Activated CD4-positive, alpha-beta T cell treated with anti-CD3 and anti-CD28 coated beads, Interleukin-2, amount 50 U/mL, for 4 hours (primary cell): ENCODE results near the gene USP43.

ENCODE experiments used
- DNase-seq, 2 experiments: peaks; one replicate each; pipeline ENCODE4 v3.0.0-alpha.2; 2020

Gene USP43

DNA sequence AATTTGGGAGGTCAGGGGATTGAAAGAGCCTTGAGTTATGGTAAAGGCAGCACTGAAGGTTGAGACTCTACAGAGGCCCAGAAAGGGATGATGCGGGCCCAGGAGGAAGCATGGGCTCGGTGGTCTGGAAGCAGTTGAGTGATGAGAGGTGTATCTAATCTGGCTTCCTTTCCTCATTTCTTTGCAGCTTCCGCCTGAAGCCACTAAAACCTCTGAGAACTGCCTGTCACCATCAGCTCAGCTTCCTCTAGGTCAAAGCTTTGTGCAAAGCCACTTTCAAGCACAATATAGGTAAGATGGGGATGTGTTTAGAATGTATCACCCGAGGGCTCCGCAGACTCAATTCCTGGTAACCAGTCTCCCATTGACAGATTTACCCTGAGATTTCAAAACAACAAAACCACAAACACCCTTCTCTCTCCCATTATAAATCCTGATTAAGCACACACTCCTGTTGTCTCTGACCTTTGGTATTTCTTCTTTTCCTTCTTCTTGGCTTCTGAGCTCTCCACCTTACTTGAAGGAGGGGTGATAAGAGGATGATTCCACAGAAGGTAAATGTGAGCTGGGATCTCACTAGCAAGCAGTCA is 21.2 kb downstream of the USP43 start:
- no peak for DNase-seq

DNA sequence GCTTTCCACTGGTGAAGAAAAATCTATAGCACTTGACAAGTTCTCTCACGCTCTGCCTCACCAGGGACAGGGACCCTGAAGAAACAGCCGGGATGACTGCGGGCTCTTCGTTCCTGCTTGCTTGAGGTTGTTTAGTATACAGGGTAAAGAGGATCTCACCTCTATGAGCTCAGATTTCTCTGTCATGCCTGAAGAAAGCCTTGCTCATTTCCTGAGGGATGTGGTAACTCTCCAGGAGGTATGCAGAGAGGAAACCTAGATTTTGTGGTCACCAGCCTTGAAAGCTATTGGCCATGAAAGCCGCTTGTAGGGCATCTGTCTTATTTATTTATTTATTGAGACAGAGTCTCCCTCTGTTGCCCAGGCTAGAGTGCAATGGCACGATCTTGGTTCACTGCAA is 23.2 kb downstream of the USP43 start:
- no peak for DNase-seq

DNA sequence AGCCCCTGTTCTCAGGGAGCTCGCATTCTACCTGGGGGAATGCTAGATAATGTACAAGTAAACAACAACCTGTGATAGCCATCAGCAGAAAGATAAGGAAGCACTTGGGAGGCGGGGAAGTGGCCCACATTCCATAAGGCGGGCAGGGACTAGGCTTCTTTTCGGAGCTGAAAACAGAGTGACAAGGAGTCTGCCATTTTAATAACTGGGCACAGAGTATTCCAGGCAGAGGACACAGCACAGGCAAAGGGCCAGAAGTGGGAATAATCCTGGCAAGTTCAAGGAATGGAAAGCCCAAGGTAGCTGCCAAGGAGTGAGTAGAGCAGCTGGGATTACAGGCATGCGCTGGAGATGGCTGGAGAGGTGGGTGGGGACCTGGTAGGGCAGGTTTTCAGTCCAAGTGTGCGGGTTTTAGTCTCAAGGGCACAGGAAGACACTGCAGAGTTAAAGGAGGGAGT is 24.3 kb downstream of the USP43 start:
- DNase-seq, result no peak

DNA sequence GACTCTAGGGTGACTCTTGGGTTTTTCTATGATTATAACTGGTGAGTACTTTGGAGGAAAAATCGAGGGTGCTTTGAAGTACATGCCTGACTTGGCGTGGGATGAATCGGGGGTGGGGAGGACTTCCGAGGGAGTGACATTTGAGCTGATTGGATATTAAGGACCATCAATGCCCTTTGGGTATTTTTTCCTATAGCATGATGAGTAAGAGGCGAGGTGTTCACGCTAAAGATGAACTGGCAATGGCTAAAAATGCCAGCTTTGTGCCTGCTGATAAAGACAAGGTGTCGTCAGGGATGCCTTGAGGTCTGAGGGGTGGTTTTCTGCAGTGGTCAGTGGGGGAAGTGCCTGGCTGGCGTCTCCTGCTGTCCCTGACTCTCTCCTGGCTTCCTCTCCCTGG is 25.3 kb downstream of the USP43 start:
- DNase-seq, result no peak

DNA sequence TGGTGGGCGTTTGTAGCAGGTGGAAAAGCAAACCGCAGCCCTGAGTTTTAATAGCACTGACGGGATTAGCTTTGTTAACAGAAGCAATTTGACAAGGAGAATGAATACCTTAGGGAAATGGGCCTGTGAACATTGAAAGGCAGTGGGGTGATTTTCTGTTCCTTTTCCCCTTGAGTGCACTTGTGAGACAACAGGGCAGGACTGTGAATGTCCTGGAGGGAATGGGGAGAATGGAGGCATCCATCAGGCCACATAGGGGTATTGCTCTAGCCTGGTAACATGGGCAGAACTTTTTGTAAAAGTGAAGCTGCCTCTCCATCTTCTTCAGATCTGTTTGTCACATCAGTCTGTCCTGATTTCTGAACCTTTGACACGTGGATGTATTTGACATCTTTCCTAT is 26.2 kb downstream of the USP43 start:
- no peak for DNase-seq

DNA sequence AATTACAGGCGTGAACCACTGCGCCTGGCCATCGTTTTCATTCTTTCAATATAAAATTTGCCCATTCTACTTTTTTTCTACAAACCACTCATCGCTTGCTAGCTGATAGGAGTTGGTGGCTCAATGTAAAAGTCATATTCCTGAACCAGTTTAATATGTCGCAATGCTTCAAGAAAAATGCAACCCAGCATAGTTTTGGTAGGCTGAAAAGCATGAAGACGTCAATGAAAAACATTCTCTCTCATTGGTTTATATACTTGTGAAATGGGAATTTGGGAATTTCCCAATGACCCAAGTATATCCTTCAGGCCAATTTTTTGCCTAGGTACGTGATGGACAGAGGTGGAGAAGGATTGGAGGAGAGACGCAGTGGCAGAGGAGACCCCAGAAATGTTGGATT is 26.9 kb downstream of the USP43 start:
- DNase-seq, result no peak

DNA sequence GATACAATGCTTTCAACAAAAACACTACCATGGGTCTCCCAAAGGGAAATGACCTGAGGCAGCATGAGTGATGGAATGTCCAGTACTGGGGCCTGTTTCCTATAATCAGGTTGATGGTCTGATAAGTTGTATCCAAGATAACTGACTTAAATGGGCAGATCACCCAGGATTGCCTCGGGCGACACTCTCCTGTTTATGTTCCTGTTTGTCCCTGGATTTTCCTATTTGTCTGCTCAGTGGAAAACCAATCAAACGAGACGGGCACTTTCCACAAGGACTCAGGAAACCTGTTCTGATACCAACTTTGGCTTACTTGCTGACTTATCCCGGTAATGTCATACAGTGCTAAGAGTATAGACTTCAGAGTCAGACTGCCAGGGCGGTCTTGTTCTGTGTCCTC is 27.4 kb downstream of the USP43 start:
- DNase-seq, result no peak

DNA sequence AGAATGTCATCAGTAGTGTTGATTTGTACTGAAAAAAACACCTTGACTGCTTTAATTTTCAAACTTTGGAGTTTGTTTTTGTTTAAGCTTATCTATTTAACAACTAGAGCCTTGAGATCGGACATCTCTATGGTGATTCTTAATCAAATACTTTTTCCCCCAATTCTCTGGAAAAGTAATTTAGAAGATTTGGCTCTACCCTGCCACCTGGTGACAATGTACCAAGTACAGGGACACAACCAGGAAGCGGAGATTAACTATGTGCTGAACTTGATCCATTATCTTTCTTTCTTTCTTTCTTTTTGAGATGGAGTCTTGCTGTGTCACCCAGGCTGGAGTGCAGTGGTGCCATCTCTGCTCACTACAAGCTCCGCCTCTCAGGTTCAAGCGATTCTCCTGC is 30.8 kb downstream of the USP43 start:
- DNase-seq, result no peak

DNA sequence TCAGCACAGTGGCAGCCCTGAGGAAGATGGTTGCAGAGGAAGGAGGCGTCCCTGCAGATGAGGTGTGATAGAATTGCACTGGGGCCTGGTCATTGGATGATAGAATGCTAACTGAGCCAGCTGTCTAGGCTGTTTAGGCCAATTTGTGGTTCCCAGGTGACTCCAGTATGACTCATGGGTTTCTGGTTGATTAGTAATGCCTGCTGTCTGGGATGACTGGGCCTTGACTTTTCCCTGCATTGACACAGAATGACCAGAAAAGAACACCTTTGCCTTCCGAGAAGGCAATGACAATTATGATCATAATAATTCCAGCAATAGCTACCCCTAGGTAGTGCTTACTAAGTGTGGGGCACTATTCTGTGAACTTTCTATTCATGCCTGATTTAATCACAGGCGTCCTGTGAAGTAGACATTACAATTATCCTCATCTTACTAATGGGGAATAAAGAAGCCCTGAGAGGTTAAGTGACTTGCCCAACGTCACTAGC is 31.5 kb downstream of the USP43 start:
- no peak for DNase-seq

DNA sequence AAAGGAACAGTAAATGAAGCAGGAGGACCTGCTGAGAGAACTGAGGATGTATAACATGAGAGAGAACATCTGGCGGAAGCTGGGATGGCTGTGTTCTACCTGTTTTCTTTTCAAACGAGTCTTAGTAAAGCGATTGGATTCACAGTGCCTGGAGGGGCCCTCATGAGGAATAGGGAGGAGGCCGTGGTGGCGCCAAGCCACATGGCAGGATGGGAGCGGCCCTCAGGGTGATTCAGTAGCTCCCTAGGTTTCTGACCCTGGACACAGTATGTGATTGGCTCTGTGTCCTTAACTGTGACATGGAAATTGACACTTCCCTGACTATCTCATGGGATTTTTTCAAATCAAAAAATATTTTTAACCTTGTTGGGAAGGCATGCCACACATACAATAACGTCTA is 32.1 kb downstream of the USP43 start:
- DNase-seq, result no peak

DNA sequence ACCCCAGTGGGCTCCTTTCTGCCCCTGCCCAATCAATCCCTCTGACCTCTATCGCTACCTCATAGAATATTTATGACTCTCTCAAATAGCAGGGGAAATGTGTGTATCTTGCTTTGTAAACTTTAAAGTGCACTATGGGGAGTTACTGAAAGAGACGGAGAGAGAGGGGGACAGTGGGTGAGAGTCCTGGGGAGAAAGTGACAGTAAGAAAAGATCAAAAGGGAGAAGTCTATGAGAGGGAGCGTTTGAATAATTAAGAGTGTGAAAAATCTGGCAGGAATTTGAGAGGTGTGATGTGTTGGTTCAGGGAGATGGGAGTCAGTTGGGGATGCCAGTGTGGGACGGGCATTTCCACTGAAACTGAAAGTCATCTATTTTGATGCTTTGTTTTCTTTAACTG is 32.6 kb downstream of the USP43 start:
- no peak for DNase-seq

DNA sequence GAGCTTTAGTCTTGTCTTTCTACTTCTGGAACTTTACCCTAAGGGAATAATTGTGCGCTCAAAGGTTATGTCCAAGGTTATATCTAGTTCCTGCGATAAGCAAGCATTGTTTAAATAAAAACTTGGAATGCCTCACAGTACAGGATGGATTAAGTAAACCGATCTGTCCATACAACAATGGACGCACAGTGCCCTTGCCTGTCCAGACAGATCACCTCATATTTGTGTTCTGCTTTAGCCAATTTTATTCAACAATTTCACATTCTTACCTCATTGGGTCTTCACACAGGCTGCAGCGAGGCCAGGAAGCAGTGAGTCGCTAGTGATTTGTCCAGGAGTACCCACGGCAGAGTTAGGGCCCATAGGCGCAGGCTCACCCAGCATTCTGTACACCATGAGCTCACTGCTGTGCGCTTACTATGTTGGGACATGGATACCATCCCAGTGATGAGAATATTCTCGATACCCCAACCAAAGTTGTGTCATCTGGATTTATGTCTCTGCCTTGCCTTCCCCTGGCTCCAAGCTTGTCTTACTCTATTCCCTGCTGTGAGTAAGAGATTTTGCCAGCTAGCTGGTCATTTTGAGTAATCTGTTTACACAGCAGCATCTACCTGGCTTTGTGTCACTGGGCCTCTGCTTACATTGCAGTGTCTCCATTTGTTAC is 39.8 kb downstream of the USP43 start:
- DNase-seq, result no peak

DNA sequence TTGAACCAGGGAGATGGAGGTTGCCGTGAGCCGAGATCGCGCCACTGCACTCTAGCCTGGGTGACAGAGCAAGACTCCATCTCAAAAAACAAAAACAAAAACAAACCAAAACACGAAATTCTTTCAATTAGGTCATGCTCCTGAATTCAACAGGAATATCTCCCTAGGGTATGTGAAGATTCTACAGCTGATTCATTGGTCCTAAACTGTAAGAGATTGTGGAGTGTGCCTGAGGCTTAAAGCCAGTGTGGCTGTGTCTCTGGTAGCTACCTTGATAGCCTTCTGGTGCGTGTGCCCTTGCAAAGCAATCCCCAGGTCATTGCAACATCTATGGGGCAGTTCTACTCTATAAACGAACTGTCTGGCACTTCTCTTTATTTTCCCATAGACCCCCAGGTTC is 48.4 kb downstream of the USP43 start:
- no peak for DNase-seq

DNA sequence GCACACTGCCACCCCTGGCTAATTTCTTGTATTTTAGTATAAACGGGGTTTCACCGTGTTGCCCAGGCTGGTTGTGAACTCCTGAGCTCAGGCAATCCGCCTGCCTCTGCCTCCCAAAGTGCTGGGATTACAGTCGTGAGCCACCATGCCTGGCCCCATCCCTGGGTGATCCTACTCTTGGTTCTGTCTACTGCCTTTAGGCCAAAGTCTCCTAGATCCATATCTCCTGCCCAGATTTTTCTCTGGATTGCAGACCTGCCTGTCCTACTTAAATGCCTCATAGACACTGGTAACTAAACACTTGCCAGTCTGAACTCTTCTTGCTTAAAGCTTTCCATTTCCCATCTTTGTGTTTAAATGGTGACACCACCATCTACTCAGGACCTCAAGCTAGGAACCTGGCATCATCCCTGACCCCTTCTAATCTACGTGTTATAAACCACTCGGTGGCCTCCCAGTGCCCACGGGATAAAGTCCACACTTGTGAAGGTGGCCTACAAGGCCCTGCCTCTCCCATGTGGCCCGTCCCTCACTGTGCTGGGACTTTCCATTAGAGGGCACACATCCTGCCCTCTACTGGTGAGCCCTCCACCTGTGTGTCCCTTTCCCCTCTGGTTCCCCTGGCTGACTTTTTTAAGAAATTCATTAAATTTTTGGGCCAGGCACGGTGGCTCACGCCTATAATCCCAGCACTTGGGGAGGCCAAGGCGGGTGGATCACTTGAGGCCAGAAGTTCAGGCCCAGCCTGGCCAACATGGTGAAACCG is 51.1 kb downstream of the USP43 start:
- DNase-seq, result no peak

DNA sequence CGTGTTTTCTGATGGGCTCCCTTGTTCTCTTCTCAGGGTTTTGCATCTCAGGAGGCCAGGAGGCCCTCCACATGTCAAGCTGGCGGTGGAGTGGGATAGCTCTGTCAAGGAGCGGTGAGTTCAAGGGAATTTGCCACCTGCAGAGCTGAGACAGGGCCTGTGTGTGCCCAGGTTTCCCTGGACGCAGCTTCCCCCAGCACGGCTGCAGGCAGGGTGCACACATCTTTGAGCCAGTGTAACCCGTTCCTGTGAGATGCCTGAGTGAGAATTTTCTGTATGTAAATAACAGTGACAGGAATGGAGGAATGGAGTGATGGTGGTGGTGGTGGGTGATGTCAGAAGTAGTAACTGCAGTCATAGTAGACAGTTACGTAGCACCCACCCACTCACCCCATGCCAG is 54.8 kb downstream of the USP43 start:
- no peak for DNase-seq

DNA sequence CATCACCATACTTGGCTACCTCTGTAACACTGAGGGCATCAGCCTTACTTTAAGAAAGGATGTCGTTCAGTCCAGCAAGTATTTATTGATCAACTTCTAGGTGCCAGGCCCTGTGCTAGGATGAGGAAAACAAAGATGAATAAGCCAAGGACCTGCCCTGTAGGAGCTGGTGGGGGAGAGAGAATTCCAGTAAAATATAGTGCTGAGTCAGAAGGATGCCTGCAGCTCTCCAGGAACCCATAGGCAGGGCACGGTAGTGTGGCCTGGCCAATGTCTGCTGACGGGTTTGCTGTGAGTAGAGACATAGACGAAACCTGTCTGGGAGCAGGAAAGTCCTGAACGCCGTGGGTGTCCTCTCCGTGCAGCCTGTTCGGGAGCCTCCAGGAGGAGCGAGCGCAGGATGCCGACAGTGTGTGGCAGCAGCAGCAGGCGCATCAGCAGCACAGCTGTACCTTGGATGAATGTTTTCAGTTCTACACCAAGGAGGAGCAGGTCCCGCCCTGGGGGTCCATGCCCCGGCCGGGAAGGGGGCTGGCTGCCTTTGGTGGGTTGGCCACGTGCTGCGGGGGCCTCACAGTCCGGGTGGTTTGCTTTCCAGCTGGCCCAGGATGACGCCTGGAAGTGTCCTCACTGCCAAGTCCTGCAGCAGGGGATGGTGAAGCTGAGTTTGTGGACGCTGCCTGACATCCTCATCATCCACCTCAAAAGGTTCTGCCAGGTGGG is 55.6 kb downstream of the USP43 start:
- DNase-seq, result no peak

DNA sequence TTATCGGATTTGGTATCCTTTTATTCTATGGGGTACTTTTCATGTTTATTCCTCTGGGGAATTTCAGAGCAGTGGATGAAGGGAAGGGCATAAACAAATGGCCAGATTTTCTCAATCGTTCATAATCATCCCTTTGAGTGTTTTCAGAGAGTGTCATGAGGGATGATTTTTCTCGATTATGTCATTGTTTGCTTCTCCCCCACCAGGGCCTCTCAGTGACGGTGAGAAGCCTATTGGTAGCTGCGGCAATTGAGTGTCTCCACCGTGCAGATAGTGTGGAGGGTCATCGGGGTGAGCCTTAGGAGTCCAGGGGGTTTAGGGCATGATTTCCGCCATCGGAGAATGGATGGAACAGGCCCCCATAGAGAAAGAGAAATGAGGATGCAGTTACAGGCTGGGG is 57.2 kb downstream of the USP43 start:
- DNase-seq, result no peak

DNA sequence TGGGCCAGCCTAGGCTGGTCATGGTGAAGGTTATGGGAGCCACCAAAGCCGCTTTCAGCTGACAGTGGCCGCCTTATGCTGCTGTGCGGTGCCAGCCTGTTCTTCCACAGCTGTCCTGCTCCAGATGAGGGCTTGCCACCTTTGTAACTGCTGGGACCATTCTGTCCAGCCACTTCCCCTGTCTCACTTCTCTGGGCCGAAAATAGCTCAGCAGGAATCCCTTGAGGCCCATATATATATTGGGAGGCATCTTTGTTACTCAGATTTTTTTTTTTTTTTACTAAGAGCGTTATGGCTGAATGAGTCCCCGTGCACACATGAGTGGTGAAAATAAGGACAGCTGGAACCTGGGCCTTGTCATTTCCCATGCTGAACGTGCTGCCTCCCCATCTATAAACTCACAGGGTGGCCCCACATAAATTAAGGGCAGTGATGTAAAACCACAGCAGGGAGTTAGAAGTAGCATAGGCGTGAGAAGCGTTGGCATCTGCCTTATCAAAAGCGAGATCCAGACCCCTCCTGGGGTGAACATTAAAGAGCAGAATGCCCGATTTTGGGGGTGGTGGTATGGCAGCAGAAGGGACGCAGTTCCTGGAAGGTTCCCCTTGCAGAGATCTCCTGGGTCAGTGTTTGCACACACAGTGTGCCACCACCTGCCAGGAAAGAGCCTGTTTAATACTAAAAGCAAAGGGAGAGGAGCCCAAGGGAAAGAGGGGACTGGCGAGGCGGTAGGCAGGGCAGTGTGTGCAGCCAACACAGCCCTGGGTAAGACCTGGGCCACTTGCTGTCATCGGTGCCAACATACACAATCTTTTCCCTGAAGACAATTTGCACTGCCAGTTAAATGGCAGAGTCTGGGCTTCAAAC is 57.8 kb downstream of the USP43 start:
- DNase-seq, result no peak

DNA sequence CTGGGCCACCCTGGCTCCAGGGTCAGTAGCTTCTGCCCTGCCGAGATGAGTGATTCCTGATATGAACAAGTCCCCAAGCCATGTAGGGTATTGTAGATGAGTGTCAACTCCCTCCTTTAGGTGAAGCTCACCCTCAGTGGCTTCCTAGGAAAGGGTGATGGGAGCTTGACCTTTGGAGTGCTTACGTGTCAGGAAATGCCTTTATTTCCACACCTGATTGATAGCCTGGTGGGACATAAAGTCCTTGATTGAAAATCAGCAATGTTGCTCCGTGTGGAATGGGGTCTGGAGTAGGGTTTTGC is 58.4 kb downstream of the USP43 start:
- DNase-seq, result no peak

DNA sequence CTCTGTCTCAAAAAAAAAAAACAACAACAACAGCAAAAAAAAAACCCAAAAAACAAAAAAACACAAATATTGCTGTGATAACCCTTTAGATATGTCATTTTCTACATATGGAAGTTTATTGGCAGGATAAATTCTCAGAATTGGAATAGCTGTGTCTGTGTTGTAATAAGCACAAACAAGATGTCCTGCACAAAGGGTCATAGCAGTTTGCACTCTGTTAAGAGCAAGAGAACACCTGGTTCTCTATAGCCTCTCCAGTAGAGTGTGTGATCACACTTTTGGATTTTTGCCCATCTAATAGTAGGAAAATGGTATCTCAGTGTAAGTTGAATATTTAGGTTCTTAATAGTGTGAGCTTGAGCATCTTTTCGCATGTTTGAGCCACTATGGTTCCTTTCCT is 60.4 kb downstream of the USP43 start:
- no peak for DNase-seq

DNA sequence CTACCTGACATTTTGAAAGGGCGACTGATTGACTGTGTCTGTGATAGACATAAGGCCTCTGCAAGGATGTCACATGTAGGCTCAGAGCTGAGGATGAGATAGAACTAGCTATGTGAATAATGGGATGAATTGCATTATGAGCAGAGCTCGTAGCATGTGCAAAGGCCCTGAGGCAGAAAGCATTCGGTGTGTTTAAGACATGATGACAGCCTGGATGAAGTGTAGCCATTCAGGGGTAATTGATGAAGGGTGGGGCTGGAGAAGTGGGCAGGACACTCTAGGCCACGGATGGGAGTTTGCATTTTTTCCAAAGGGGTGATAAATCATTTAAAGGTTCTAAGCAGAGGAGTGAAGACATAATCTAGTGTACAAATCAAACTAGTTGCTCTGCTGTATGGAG is 62.6 kb downstream of the USP43 start:
- DNase-seq, result no peak

DNA sequence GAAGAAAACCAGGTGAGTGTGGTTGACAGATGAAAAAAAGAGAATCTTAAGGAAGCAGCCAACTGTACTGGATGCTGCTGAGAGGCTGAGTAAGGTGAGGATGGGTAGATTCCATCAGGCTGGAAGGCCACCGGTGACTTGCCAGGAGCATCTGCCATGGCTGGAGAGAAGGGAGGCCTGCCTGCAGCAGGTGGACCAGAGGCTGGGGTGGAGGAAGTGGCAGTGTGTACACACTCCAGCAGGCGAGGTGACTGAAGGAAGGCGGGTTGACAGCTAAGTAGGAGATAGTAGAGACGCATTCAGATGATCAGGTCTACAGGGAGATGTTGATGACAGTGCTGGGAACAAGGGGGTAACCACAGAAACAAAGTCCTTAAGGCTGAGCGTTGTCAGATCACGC is 69.5 kb downstream of the USP43 start:
- no peak for DNase-seq

DNA sequence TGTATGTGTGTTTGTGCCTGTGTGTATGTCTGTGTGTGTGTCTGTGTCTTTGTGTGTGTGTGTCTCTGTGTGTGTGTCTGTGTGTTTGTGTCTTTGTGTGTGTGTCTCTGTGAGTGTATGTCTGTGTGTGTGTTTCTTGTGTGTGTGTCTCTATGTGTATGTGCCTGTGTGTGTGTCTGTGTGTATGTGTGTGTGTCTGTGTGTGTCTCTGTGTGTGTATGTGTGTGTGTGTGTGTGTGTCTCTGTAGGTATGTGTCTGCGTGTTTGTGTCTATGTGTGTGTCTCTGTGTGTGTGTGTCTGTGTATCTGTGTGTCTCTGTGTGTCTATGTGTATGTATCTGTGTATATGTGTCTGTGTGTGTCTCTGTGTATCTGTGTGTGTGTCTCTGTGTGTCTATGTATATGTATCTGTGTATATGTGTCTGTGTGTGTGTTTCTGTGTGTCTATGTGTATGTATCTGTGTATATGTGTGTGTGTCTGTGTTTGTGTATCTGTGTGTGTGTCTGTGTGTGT is 70.2 kb downstream of the USP43 start:
- DNase-seq, result no peak
